B cell (primary cell): ENCODE measurements around the gene CHST2. TPM values are rescaled to one million over a fixed set of nuclear protein-coding genes. Genes with fewer than 3 reads are reported as not detected.

Experiments
- ATAC-seq: fragments of 200-7000 bp; cut with Tn5 transposase; one replicate; pipeline ENCODE4 v1.10.0; 2021; ENCODE audit warnings: low read depth, mild to moderate bottlenecking, moderate number of reproducible peaks, moderate library complexity
- CTCF ChIA-PET: fragments of 350-600 bp; sonication (Branson Sonifier 250); formaldehyde crosslinking; loops from one replicate; lab custom pipeline; 2021; ENCODE audit warnings: antibody characterized with exemption, inconsistent platforms; lab: Charles Lee
- POLR2A ChIA-PET: fragments of 350-600 bp; sonication (Branson Sonifier 250); formaldehyde crosslinking; loops from one replicate; lab custom pipeline; 2021; ENCODE audit warnings: antibody characterized with exemption; lab: Charles Lee
- DNase-seq: peaks from one replicate; pipeline ENCODE4 v3.0.0; 2013
- H2AFZ ChIP-seq: 2 replicates; pipeline ENCODE4 v1.6.1; 2012; ENCODE audit warnings: mild to moderate bottlenecking, low read depth, low read length; ENCODE audit not compliant: insufficient read depth, poor library complexity, severe bottlenecking
- H3K27ac ChIP-seq, 2 donors: 1 replicate in 1 of 2; 2 replicates in 1 of 2; pipeline ENCODE4 v1.5.1; 2012 to 2013; ENCODE audit warnings: low read length in 2 of 2, mild to moderate bottlenecking in 2 of 2, moderate library complexity in 1 of 2
- H3K27me3 ChIP-seq, 4 experiments: fragments of 200-600 bp in 1 of 4; sonication (generic) in 1 of 4; replicated peaks in 1 of 4; 1 replicate in 2 of 4; 2 replicates in 2 of 4; pipeline versions ENCODE4 v1.6.1 to v1.7.0; 2013 to 2016; ENCODE audit warnings: low read length in 3 of 4, mild to moderate bottlenecking in 2 of 4, mixed read lengths in 1 of 4, moderate library complexity in 1 of 4; ENCODE audit not compliant: insufficient read depth in 4 of 4, control insufficient read depth in 3 of 4; ENCODE audit errors: control extremely low read depth in 1 of 4
- H3K36me3 ChIP-seq, 2 experiments: replicated peaks in 1 of 2; 1 replicate in 1 of 2; 2 replicates in 1 of 2; pipeline versions ENCODE4 v1.6.1 to v1.7.1; 2013; ENCODE audit warnings: low read length in 1 of 2; ENCODE audit not compliant: insufficient read depth in 2 of 2, control insufficient read depth in 1 of 2; ENCODE audit errors: control extremely low read depth in 1 of 2, extremely low read depth in 1 of 2
- H3K4me1 ChIP-seq, 2 donors: fragments of 200-600 bp in 1 of 2; sonication (generic) in 1 of 2; 1 replicate in 1 of 2; 2 replicates in 1 of 2; pipeline versions ENCODE4 v1.5.1 to v1.6.1; 2013 to 2017; ENCODE audit warnings: low read length in 2 of 2; ENCODE audit not compliant: control insufficient read depth in 2 of 2, insufficient read depth in 2 of 2
- H3K4me2 ChIP-seq: replicated peaks from 2 replicates; pipeline ENCODE3; 2012; ENCODE audit warnings: mild to moderate bottlenecking, low read depth, low read length; ENCODE audit not compliant: poor library complexity, severe bottlenecking
- H3K4me3 ChIP-seq, 5 experiments: fragments of 200-600 bp in 1 of 5; sonication (generic) in 1 of 5; 1 replicate in 3 of 5; 2 replicates in 2 of 5; pipeline versions ENCODE4 v1.5.1 to v1.7.0; 2011 to 2016; ENCODE audit warnings: low read length in 4 of 5, mild to moderate bottlenecking in 4 of 5, low read depth in 2 of 5, control low read depth in 1 of 5, moderate library complexity in 1 of 5; ENCODE audit not compliant: insufficient read depth in 1 of 5; ENCODE audit errors: control extremely low read depth in 1 of 5, extremely low read depth in 1 of 5
- H3K79me2 ChIP-seq: fragments of 200-600 bp; sonication (generic); one replicate; pipeline ENCODE4 v1.6.0; 2016; ENCODE audit warnings: low read length; ENCODE audit not compliant: control insufficient read depth, insufficient read depth
- H3K9ac ChIP-seq: fragments of 200-600 bp; sonication (generic); 2 replicates; pipeline ENCODE4 v1.6.1; 2017; ENCODE audit warnings: mild to moderate bottlenecking, low read length, moderate library complexity
- H3K9me3 ChIP-seq, 3 donors: one replicate each; pipeline versions ENCODE4 v1.6.1 to v1.7.1; 2013; ENCODE audit warnings: low read length in 2 of 3; ENCODE audit not compliant: control insufficient read depth in 2 of 3, insufficient read depth in 1 of 3; ENCODE audit errors: control extremely low read depth in 1 of 3
- H4K20me1 ChIP-seq: 2 replicates; pipeline ENCODE4 v1.6.0; 2012; ENCODE audit warnings: mild to moderate bottlenecking, low read length; ENCODE audit not compliant: insufficient read depth, control insufficient read depth, poor library complexity, severe bottlenecking
- H3K27ac Mint-ChIP-seq: one replicate; pipeline ENCODE4 v1.8.0; 2021; ENCODE audit warnings: mixed read lengths
- H3K27me3 Mint-ChIP-seq: one replicate; pipeline ENCODE4 v1.8.0; 2021; ENCODE audit warnings: mixed read lengths
- H3K4me1 Mint-ChIP-seq: one replicate; pipeline ENCODE4 v1.8.0; 2021; ENCODE audit warnings: mixed read lengths
- H3K4me3 Mint-ChIP-seq: one replicate; pipeline ENCODE4 v1.8.0; 2021; ENCODE audit warnings: mixed read lengths
- H3K9me3 Mint-ChIP-seq: one replicate; pipeline ENCODE4 v1.8.0; 2022; ENCODE audit warnings: mixed read lengths; ENCODE audit not compliant: insufficient read depth
- CTCF ChIP-seq: fragments of 200-600 bp; IDR thresholded peaks from one replicate; pipeline ENCODE4 v1.8.0; 2022; ENCODE audit warnings: antibody characterized with exemption, mild to moderate bottlenecking
- EZH2 ChIP-seq: IDR thresholded peaks from 2 replicates; pipeline ENCODE4 v1.6.1; 2012; ENCODE audit warnings: borderline replicate concordance, low read depth, mild to moderate bottlenecking, moderate library complexity, low read length; ENCODE audit not compliant: insufficient read depth, poor library complexity, severe bottlenecking
- WGBS: methylation state at CpG from one replicate; pipeline ENCODE4 v1.1.5; 2013; ENCODE audit warnings: missing lambda C conversion rate; ENCODE audit not compliant: insufficient coverage; 5-methylcytosine and 5-hydroxymethylcytosine counted together
- intact Hi-C: fragments of 100-400 bp; cut with micrococcal nuclease; formaldehyde crosslinking; loops from one replicate; pipeline ENCODE4 v1.10.0; 2022
- polyA plus RNA-seq: library from polyadenylated mRNA; depleted of rRNA; stranded (reverse); fragments of >200 nt; gene quantifications from 2 replicates; pipeline ENCODE4 v1.2.3, GENCODE V29; 2012
- total RNA-seq, 2 donors: library from RNA; stranded (reverse); fragments of 120-200 nt in 1 of 2; gene quantifications; 1 replicate in 1 of 2; 2 replicates in 1 of 2; pipeline versions ENCODE4 v1.2.3 to v1.2.4, GENCODE V29; 2013 to 2022

Gene CHST2
- total and polyA plus RNA-seq, 2 donors (not counting 1 experiment from before 2014, with no cell fraction given) = 5.2 to 25.0 TPM

GRCh38 chr3:143128227-143128955 is 8.8 kb downstream of the CHST2 start:
- Histone ChIP-seq H3K4me2 (no peak overlapping the region), H3K4me3 (no peak overlapping the region), H3K27me3 (no peaks in the 10 kb centered on the region), H3K4me1 (peaks cover 1 to 6% of the 10 kb centered on the region in 2 donors), H3K36me3 (no peaks in the 10 kb centered on the region), H3K79me2 (no peaks in the 10 kb centered on the region), H2AFZ (no peak overlapping the region), H3K9ac (no peak overlapping the region), H3K27ac (no peak overlapping the region), H3K9me3 (no peaks in the 10 kb centered on the region), H4K20me1 (no peaks in the 10 kb centered on the region)
- H3K4me3 Mint-ChIP-seq = no peak overlapping the region
- intact Hi-C loops = no loop called here
- TF ChIP-seq CTCF (no peak), EZH2 (no peak)
- ATAC-seq (no peak), DNase-seq (no peak)
- no peak overlapping the region for H3K27ac Mint-ChIP-seq
- H3K27me3 Mint-ChIP-seq = no peaks in the 10 kb centered on the region
- no peaks in the 10 kb centered on the region for H3K9me3 Mint-ChIP-seq
- ChIA-PET CTCF (interaction anchor here (1.2 kb wide), 1 partner anchor 523 kb away, joined by 3 read pairs; no protein-coding TSS in a partner anchor), POLR2A (no interaction called here)
- 100% methylated on average over 1 of the region's 5 CpGs for WGBS
- H3K4me1 Mint-ChIP-seq = peaks cover 20% of the 10 kb centered on the region

GRCh38 chr3:143132246-143132980 is 12.8 kb downstream of the CHST2 start:
- no peaks in the 10 kb centered on the region for H3K9me3 ChIP-seq
- no peak overlapping the region for H3K9ac ChIP-seq
- H2AFZ ChIP-seq = no peak overlapping the region
- no peak overlapping the region for H3K4me3 Mint-ChIP-seq
- no peaks in the 10 kb centered on the region for H3K27me3 Mint-ChIP-seq
- no peak overlapping the region for H3K27ac Mint-ChIP-seq
- H3K79me2 ChIP-seq = no peaks in the 10 kb centered on the region
- H3K4me1 ChIP-seq = no peaks in the 10 kb centered on the region
- H3K9me3 Mint-ChIP-seq = no peaks in the 10 kb centered on the region
- no peak overlapping the region for H3K4me2 ChIP-seq
- no peak overlapping the region for H3K27ac ChIP-seq
- no peak overlapping the region for H3K4me3 ChIP-seq
- H3K4me1 Mint-ChIP-seq = no peaks in the 10 kb centered on the region
- ChIA-PET CTCF (interaction anchor here (0.6 kb wide), 1 partner anchor 39 kb away, joined by 4 read pairs; no protein-coding TSS in a partner anchor), POLR2A (no interaction called here)
- no peaks in the 10 kb centered on the region for H3K27me3 ChIP-seq
- intact Hi-C loops = no loop called here
- DNase-seq (no peak), ATAC-seq (no peak)
- H3K36me3 ChIP-seq = no peaks in the 10 kb centered on the region
- TF ChIP-seq CTCF (no peak), EZH2 (no peak)
- H4K20me1 ChIP-seq = no peaks in the 10 kb centered on the region
- 92% methylated on average over 2 of the region's 3 CpGs for WGBS
